Neutrophil (primary cell): ENCODE results near the gene XXYLT1.

ENCODE experiments used
- H3K27ac ChIP-seq: fragments of 200-600 bp; sonication (generic); 2 replicates; pipeline ENCODE4 v1.5.1; 2016; ENCODE audit warnings: mild to moderate bottlenecking, moderate library complexity
- H3K27me3 ChIP-seq: fragments of 200-600 bp; sonication (generic); 2 replicates; pipeline ENCODE4 v1.6.0; 2016; ENCODE audit warnings: mild to moderate bottlenecking
- H3K36me3 ChIP-seq: fragments of 200-600 bp; sonication (generic); 2 replicates; pipeline ENCODE4 v1.5.1; 2017
- H3K4me1 ChIP-seq, 2 experiments: fragments of 200-600 bp in 1 of 2; sonication (generic) in 1 of 2; 1 replicate in 1 of 2; 2 replicates in 1 of 2; pipeline versions ENCODE4 v1.5.1 to v1.6.1; 2013 to 2016; ENCODE audit warnings: low read depth in 1 of 2, low read length in 1 of 2, mild to moderate bottlenecking in 1 of 2, moderate library complexity in 1 of 2; ENCODE audit not compliant: control insufficient read depth in 1 of 2, insufficient read depth in 1 of 2
- H3K4me3 ChIP-seq, 2 experiments: fragments of 200-600 bp in 1 of 2; sonication (generic) in 1 of 2; 1 replicate in 1 of 2; 2 replicates in 1 of 2; pipeline ENCODE4 v1.5.1; 2013 to 2016; ENCODE audit warnings: low read depth in 1 of 2, low read length in 1 of 2, mild to moderate bottlenecking in 1 of 2, moderate library complexity in 1 of 2
- H3K9me3 ChIP-seq: fragments of 200-600 bp; sonication (generic); 2 replicates; pipeline ENCODE4 v1.5.1; 2016
- TF ChIP-seq, protein P1 (sequence below): fragments of 200-600 bp; sonication (generic); IDR thresholded peaks from 2 replicates; pipeline ENCODE4 v1.5.1; 2016; ENCODE audit warnings: antibody characterized with exemption

XXYLT1 gene

DNA sequence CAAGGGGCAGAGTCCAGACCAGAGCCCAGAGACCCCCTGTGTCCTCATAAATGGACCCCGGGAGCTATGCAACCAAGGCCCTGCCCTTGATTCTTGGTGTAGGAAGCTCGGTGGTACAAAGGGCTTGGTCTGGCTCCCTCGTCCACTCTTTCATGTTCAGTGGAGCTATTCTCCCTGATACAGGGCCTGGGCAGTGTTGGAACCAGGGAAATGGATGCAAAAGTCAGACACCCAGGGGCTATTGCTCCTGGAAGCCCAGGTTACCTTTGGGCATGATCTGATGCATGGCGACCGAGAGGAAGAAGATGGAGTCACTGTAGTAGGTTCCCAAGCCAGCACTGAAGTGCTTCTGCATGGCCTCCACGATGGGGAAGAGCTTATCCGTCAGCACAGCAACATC, 44.5 kb downstream of the XXYLT1 start:
- Histone ChIP-seq H3K27ac (no peak overlapping the region), H3K4me1 (no peaks in the 10 kb centered on the region), H3K4me3 (no peak overlapping the region), H3K27me3 (no peaks in the 10 kb centered on the region), H3K9me3 (no peaks in the 10 kb centered on the region), H3K36me3 (no peaks in the 10 kb centered on the region)
- TF ChIP-seq, protein P1, sequence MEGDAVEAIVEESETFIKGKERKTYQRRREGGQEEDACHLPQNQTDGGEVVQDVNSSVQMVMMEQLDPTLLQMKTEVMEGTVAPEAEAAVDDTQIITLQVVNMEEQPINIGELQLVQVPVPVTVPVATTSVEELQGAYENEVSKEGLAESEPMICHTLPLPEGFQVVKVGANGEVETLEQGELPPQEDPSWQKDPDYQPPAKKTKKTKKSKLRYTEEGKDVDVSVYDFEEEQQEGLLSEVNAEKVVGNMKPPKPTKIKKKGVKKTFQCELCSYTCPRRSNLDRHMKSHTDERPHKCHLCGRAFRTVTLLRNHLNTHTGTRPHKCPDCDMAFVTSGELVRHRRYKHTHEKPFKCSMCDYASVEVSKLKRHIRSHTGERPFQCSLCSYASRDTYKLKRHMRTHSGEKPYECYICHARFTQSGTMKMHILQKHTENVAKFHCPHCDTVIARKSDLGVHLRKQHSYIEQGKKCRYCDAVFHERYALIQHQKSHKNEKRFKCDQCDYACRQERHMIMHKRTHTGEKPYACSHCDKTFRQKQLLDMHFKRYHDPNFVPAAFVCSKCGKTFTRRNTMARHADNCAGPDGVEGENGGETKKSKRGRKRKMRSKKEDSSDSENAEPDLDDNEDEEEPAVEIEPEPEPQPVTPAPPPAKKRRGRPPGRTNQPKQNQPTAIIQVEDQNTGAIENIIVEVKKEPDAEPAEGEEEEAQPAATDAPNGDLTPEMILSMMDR, result no peak

DNA sequence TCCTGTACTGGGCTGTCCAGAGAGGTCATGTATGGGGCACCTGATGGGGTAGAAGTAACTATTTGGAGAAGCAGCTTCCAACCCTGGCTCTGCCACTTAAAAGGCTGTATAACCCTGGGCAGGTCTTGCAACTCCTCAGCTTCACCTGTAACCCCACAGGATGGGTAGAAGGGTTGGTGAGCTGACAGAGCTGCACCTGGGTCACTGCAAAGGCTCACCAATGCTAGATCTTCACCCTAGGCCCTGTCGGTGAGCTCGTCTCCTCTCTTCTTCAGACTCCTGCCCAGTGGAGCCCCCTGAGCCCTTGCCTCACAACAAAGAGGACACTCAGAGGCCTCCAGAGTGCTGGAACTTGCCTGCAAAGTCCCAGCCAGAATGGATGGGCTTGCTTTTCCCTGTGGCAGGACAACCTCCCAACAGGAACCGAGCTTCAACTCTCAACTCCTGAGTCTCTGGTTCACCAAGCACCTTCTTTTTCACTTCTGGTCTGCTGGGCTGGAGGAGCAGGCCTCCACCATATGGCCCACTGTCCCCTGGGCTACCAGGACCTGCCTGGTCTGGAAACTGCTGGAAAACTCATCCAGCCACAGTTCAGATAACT, 45.9 kb downstream of the XXYLT1 start:
- Histone ChIP-seq H3K9me3 (no peaks in the 10 kb centered on the region), H3K4me1 (no peaks in the 10 kb centered on the region), H3K27me3 (no peaks in the 10 kb centered on the region), H3K27ac (no peak overlapping the region), H3K4me3 (no peak overlapping the region), H3K36me3 (no peaks in the 10 kb centered on the region)
- TF ChIP-seq, protein P1, result no peak

DNA sequence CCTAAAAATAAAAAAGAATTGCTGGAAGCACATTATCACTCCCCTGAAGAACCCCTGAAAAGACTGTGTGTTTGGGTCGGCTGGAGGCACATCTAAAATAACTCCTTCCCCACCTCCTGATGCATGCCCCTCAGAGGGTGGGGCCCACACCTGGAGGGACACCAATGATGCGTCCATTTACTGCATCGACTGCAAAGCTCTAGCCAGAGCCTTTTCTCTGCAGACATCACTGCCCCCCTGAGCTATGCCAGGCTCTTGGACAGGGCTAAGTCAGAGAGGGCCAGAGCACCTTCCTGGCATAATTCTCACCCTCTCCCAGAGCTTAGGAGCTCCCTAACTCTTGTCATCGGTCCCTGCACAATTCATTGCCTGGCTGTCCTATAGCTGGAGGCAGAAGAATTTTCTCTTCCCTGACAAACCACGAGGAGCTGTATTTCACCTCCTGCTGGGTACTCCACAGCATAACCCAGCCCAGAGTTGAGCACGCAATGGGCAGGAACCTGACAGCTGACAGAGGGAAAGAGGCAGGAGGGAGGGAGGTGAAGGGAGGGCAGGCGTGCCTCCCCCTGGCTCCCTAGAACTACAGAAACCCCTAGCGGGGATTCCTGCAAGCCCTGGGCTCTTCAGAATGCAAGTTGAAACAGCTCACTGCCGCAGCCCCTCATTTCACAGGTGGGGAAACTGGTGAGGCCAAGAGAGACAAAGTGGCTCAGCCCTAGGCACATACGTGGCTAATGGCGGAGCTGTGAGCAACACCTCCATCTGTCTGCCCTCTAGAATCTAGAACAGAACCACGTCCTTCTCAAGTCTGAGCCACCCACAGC, 46.6 kb downstream of the XXYLT1 start:
- Histone ChIP-seq H3K36me3 (no peaks in the 10 kb centered on the region), H3K4me1 (no peaks in the 10 kb centered on the region), H3K9me3 (no peaks in the 10 kb centered on the region), H3K27me3 (no peaks in the 10 kb centered on the region), H3K27ac (no peak overlapping the region), H3K4me3 (no peak overlapping the region)
- TF ChIP-seq, protein P1, result no peak

DNA sequence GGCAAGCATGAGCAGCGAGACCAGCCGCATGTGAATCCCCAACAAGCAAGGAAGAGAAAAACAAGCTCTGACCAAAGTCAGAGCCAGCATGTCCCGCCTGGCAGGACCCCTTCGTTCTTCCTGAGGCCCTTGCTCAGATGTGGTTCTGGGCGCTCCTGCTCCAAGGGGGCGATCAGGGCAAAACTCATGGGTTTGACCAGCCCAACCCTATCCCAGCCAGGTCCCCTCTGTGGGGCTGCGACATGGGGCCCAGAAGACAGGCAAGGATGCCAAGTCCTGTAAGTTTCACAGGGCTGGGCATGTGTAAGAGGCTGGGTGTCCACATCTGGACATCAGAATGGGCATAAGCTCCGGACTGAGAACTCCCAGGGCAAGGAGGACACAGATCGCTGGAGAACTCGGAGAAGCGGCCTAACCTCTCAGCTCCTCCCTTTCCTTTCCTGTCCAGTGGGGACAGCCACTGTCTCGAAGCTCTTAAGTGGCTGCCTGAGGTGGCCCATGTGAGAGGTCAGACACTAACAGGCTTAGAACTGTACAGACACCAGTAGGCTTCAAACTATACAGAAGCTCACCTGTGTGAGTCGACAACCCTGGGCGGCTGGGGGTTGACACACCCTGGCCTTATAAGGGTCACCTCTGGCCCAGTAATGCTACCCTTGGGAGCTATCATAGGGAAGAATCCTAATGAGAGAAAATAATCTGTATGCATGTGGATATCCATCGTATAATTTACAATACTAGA, 48.9 kb downstream of the XXYLT1 start:
- H3K27ac ChIP-seq, result no peak overlapping the region
- no peaks in the 10 kb centered on the region for H3K36me3 ChIP-seq
- TF ChIP-seq, protein P1, result no peak
- H3K4me3 ChIP-seq, result no peak overlapping the region
- no peaks in the 10 kb centered on the region for H3K4me1 ChIP-seq
- no peaks in the 10 kb centered on the region for H3K27me3 ChIP-seq
- no peaks in the 10 kb centered on the region for H3K9me3 ChIP-seq

DNA sequence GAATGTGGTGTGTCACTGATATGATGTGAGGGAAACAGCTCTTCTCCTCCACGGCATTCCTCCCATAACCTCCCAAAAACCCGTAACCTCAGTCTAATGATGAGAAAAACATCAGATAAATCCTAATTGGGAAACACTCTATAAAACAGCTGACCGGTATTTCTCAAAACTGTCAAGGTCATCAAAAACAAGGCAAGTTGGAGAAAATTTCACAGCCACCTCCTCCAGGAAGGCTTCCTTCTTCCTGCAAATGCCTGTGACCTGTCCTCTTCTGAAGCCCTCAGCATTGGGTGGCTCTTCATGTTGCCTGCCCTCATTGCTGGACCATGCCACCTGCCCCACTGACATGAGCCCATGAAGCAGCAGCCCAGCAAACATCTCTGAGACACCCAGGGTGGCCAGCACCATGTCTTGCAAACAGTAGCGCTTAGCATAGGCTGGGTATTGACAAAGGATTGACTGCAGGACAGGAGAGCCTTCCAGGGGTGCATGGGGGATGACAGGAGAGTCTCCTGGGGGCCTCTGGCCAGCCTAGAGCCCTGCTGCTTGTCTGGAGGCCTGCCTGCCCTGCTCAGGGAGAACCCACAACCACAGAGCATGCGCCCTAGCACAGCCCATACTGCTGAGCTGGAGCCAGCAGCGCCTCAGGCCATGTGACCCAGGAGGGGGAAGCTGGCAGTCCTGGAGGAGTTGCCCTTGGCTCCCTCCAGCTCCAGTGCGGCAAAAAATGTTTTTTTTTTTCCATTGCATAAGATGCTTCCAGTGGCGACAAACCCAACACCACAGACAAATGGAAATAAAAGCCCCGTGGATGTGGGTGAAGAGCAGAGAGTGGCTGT, 49.7 kb downstream of the XXYLT1 start:
- H3K27me3 ChIP-seq, result no peaks in the 10 kb centered on the region
- no peak overlapping the region for H3K27ac ChIP-seq
- no peaks in the 10 kb centered on the region for H3K9me3 ChIP-seq
- H3K36me3 ChIP-seq, result no peaks in the 10 kb centered on the region
- TF ChIP-seq, protein P1, result no peak
- no peaks in the 10 kb centered on the region for H3K4me1 ChIP-seq
- H3K4me3 ChIP-seq, result no peak overlapping the region
